GM18511 (cell line): ENCODE measurements around the gene MAT1A.

ENCODE experiments used
- ATAC-seq: cut with Tn5 transposase; IDR thresholded peaks from one replicate; pipeline ENCODE4 v1.9.1; 2021; ENCODE audit warnings: mild to moderate bottlenecking, moderate library complexity; ENCODE audit not compliant: unreplicated experiment

MAT1A gene

GRCh38 chr10:80283119-80283518, 6.3 kb downstream of the MAT1A start:
- no peak for ATAC-seq

GRCh38 chr10:80281784-80282765, 7.4 kb downstream of the MAT1A start:
- no peak for ATAC-seq

- ATAC-seq, result peak; percentile 87
Observed at GRCh38 chr10:80281292-80281691, 8.2 kb downstream of the MAT1A start.

- ATAC-seq, result no peak
Observed at GRCh38 chr10:80280071-80280800, 9.2 kb downstream of the MAT1A start.

- ATAC-seq, result no peak
Observed at GRCh38 chr10:80279146-80279545, 10.3 kb downstream of the MAT1A start.

- no peak for ATAC-seq
Observed at GRCh38 chr10:80278480-80278879, 11.0 kb downstream of the MAT1A start.

- ATAC-seq, result no peak
Observed at GRCh38 chr10:80277567-80278250, 11.7 kb downstream of the MAT1A start.

- ATAC-seq, result no peak
Observed at GRCh38 chr10:80277016-80277415, 12.4 kb downstream of the MAT1A start.

GRCh38 chr10:80276335-80276734, 13.1 kb downstream of the MAT1A start:
- ATAC-seq, result no peak

GRCh38 chr10:80275756-80276155, 13.7 kb downstream of the MAT1A start:
- no peak for ATAC-seq

- no peak for ATAC-seq
Observed at GRCh38 chr10:80275135-80275498, 14.3 kb downstream of the MAT1A start.

GRCh38 chr10:80274396-80275134, 14.9 kb downstream of the MAT1A start:
- no peak for ATAC-seq

- ATAC-seq, result no peak
Observed at GRCh38 chr10:80273523-80274170, 15.8 kb downstream of the MAT1A start.

GRCh38 chr10:80272793-80273522, 16.5 kb downstream of the MAT1A start:
- ATAC-seq, result no peak

- ATAC-seq, result no peak
Observed at GRCh38 chr10:80271416-80271815, 18.0 kb downstream of the MAT1A start.

- no peak for ATAC-seq
Observed at GRCh38 chr10:80270887-80271286, 18.6 kb downstream of the MAT1A start.

- ATAC-seq, result no peak
Observed at GRCh38 chr10:80268938-80269588, 20.4 kb downstream of the MAT1A start.

- ATAC-seq, result no peak
Observed at GRCh38 chr10:80268266-80268665, 21.2 kb downstream of the MAT1A start.

- ATAC-seq, result no peak
Observed at GRCh38 chr10:80266513-80266863, 23.0 kb downstream of the MAT1A start.
